ENCODE data around the gene RPS6KA5.

DNA sequence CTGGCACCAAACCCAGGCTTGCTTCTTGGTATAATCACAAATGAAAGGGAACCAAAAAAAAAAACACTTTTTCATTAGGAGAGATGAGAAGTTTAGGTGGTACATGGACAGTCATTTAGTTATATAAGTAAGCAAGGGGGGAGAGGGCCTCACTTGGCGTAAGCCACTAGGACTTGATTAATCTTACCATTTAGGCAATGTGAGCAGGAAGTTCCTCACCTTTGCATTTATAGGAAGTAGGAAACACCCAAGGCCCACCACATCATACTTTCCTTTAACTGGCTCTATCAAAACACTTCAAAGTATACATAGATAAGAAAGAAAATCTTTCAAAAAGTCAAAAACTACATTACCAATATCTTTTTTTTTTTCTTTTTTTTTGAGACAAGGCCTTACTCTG is 6.7 kb upstream of the RPS6KA5 start:
- TF ChIP-seq, protein P1, sequence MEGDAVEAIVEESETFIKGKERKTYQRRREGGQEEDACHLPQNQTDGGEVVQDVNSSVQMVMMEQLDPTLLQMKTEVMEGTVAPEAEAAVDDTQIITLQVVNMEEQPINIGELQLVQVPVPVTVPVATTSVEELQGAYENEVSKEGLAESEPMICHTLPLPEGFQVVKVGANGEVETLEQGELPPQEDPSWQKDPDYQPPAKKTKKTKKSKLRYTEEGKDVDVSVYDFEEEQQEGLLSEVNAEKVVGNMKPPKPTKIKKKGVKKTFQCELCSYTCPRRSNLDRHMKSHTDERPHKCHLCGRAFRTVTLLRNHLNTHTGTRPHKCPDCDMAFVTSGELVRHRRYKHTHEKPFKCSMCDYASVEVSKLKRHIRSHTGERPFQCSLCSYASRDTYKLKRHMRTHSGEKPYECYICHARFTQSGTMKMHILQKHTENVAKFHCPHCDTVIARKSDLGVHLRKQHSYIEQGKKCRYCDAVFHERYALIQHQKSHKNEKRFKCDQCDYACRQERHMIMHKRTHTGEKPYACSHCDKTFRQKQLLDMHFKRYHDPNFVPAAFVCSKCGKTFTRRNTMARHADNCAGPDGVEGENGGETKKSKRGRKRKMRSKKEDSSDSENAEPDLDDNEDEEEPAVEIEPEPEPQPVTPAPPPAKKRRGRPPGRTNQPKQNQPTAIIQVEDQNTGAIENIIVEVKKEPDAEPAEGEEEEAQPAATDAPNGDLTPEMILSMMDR (IDR thresholded peaks at IDR 0.05): no peak
- TF ChIP-seq POLR2AphosphoS5 (IDR thresholded peaks at IDR 0.05) (no peak), POLR2A (IDR thresholded peaks at IDR 0.05) (no peak)

Measured in gastroesophageal sphincter (tissue), 3 donors.